Spleen (tissue), 7 donors: Measurements from ENCODE around the gene VPS4B.

Experiments used
- POLR2A ChIP-seq, 3 donors: fragments of 450-650 bp; IDR thresholded peaks; one replicate each; pipeline ENCODE4 v1.5.1; 2017; ENCODE audit warnings: antibody characterized with exemption in 3 of 3, mild to moderate bottlenecking in 1 of 3
- POLR2AphosphoS5 ChIP-seq, 3 donors: sonication (generic); formaldehyde crosslinking; IDR thresholded peaks; one replicate each; pipeline ENCODE4 v1.5.1; 2017; ENCODE audit warnings: antibody characterized with exemption in 3 of 3
- TF ChIP-seq, protein P1 (sequence below), 11 experiments: fragments of 200-600 bp in 7 of 11; fragments of 450-650 bp in 4 of 11; sonication (generic) in 4 of 11; IDR thresholded peaks in 8 of 11; conservative IDR thresholded peaks in 3 of 11; 1 replicate in 7 of 11; 2 replicates in 4 of 11; pipeline versions ENCODE4 v1.4.0 to v1.8.0; 2016 to 2021; ENCODE audit warnings: antibody characterized with exemption in 11 of 11, inconsistent platforms in 4 of 11, mild to moderate bottlenecking in 1 of 11
- donor health status: DM: no; HTN: no; CAD: no; lungs with moderate emphysema.
- donor health status: DM: no; HTN: no; CAD: no.
- donor health status: DM: no; HTN: no; CAD: no.

DNA sequence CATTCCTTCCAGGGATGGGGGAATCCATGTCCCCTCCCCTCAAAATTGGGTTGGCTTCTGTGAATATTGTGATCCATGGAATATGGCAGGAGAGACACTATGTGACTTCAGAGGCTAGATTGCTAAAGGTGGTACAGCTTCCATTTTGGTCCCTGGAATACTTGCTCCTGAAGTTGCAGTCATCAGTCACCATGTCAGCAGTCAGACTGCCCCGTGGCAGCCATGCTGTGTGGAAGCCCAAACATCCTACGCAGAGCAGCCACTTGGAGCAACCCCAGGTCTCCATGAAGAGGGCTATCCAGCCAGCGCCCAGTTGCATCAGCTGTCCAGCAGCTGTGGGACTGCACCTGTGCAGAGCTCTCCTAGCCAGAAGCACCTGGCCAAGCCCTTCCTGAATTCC is 39.4 kb downstream of the VPS4B start:
- TF ChIP-seq, protein P1, sequence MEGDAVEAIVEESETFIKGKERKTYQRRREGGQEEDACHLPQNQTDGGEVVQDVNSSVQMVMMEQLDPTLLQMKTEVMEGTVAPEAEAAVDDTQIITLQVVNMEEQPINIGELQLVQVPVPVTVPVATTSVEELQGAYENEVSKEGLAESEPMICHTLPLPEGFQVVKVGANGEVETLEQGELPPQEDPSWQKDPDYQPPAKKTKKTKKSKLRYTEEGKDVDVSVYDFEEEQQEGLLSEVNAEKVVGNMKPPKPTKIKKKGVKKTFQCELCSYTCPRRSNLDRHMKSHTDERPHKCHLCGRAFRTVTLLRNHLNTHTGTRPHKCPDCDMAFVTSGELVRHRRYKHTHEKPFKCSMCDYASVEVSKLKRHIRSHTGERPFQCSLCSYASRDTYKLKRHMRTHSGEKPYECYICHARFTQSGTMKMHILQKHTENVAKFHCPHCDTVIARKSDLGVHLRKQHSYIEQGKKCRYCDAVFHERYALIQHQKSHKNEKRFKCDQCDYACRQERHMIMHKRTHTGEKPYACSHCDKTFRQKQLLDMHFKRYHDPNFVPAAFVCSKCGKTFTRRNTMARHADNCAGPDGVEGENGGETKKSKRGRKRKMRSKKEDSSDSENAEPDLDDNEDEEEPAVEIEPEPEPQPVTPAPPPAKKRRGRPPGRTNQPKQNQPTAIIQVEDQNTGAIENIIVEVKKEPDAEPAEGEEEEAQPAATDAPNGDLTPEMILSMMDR (IDR thresholded peaks at IDR 0.05 in 8 of 11, conservative IDR thresholded peaks at IDR 0.05 in 3 of 11), result no peak
- TF ChIP-seq POLR2AphosphoS5 (IDR thresholded peaks at IDR 0.05) (peak in 1 of 3 donors; percentile 5), POLR2A (IDR thresholded peaks at IDR 0.05) (no peak)
